ENCODE results near the gene RNF112.
A peak's percentile ranks its signal among the peaks of the same experiment; 100 is the strongest.

RNF112 gene

DNA sequence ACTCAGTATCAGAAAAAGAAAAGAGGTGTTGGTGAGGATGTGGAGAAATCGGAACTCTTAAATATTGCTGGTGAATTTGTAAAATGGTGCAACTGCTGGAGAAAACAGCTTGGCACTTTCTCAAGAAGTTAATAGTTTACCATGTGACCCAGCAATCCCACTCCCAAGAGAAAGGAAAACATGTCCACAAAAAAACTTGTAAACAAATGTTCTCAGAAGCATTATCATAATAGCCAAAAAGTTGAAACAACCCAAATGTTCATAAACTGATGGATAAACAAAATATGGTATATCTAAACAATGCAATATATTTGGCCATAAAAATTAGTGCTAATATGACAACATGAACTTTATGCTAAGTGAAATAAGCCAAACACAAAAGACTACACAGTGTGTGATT lies 35.3 kb upstream of the RNF112 start:
- DNase-seq (ENCODE audit: low spot score) = no peak

DNA sequence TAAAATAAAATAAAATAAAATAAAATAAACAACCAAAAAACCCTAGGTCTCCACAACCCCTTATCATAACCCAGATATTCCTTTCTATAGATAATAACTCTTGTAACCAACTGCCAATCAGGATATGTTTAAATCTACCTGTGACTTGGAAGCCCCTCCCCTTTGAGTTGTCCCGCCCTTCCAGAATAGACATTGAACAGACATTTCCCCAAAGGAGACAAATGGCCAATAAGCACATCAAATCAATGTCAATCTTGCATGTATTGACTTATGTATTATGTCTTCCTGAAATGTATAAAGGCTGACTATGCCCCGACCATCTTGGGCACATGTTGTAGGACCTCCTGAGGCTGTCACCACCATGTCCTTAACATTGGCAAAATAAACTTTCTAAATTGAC lies 34.2 kb upstream of the RNF112 start:
- no peak for DNase-seq (ENCODE audit: low spot score)

DNA sequence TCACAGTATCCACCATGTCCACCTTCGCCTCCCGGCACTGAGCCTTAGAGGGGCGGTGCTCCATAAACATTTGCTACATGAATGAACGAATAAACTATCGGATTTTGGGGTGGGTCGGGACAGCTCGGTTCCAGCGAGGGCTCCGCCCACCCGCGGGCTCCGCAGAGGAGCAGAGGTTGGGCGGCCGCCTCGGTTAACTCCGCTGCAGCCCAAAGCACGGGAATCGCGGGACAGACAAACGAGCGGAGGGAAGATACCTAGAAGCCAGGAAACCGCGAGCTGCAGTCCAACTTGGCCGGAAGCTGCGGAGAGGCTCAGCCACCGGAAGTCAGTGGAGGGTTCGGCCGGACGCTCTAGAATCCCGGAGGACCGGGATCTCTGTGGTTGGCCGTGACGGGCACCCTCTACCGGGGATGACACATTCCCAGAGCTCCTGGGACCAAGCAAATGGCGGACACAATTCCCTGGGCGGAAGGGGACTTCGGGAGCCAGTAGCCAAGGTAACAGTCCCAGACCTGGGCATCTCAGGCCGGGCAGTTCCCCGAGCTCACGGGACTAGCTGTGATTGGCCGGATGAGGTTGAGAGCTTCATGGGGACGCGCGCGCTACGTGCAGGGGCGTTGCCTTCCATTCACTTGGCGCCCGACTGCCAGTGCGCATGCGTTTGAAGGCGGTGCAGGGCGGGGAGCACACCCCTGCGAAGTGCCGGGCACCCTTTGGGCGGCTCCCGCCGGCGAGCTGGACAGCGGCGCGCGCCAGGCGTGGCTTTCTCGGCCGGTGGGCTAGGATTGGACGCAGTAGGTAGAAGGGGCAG lies 33.2 kb upstream of the RNF112 start:
- DNase-seq (ENCODE audit: low spot score) = peak; percentile 99

DNA sequence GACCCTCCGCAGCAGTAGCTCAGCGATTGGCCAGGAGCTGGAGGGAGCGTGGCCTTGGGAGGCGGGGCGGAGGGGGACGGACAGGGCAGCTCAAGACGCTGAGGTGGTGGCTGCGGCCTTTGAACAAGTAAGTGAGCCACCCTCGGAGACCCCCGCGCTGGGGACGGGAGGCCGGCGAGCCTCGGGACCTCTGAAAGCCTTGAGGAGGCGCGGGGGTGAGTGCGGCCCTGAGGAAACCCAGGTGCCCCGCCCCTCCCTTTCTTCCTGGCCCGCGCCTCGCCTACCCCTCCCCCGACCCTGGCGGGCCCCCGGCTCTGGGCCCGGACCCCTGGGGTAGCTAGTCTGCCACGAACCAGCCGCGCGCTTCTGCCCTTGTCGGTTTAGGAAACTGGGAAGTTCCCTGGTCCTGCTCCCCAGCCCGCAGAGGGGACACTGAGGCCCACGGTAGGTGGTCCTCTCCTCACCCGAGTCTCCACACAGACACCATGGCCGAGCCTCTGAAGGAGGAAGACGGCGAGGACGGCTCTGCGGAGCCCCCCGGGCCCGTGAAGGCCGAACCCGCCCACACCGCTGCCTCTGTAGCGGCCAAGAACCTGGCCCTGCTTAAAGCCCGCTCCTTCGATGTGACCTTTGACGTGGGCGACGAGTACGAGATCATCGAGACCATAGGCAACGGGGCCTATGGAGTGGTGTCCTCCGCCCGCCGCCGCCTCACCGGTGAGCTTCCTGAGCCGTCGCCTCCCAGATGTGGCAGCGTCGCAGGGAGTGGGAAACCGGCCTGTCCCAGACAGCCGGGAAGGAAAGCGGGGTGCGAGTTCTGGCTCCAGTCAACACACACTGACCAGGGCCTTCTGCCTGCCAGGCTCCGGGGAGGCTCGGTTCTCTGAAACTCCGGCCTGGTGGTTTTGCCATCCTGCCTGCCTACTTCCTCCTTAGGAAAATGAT lies 32.3 kb upstream of the RNF112 start, which contains the start of gene MAPK7:
Gene MAPK7 (plus strand): TSS at position 83 of the 945 bp plus-strand sequence. CDS start 403 bp downstream, at position 486.
- no peak for DNase-seq (ENCODE audit: low spot score)

DNA sequence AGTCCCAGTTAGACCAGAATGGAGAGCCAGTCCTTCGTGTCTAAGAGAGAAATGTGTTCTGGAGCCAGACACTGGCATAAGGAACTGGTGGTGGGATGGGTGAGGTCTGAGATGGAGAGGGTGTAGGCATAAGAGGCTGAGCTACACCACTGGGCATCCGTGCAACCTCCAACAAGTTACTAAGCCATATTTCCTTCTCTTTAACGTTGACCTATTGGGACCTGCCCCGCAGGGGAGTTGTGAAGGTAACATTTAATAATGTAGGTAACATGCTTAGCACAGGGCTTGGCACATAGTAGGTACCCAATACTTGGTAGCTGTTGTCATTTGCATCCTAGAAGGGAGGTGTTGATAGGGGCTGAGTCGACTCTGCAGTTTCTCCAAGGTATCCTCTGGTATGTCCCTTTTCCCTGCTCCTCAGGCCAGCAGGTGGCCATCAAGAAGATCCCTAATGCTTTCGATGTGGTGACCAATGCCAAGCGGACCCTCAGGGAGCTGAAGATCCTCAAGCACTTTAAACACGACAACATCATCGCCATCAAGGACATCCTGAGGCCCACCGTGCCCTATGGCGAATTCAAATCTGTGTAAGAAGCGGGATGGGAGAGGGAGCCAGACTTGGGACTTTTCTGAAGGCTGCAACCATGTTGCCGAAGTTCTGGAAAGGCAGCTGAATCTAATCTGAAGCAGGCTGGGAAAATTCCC lies 31.5 kb upstream of the RNF112 start:
- DNase-seq (ENCODE audit: low spot score) = no peak

DNA sequence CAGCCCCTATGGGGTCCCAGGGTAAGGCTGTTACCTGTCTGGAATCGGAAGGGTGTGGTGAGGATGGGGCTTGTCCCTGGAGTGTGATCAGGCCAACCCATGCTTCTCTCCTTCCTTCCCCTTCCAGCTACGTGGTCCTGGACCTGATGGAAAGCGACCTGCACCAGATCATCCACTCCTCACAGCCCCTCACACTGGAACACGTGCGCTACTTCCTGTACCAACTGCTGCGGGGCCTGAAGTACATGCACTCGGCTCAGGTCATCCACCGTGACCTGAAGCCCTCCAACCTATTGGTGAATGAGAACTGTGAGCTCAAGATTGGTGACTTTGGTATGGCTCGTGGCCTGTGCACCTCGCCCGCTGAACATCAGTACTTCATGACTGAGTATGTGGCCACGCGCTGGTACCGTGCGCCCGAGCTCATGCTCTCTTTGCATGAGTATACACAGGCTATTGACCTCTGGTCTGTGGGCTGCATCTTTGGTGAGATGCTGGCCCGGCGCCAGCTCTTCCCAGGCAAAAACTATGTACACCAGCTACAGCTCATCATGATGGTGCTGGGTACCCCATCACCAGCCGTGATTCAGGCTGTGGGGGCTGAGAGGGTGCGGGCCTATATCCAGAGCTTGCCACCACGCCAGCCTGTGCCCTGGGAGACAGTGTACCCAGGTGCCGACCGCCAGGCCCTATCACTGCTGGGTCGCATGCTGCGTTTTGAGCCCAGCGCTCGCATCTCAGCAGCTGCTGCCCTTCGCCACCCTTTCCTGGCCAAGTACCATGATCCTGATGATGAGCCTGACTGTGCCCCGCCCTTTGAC lies 30.3 kb upstream of the RNF112 start:
- DNase-seq (ENCODE audit: low spot score) = no peak

DNA sequence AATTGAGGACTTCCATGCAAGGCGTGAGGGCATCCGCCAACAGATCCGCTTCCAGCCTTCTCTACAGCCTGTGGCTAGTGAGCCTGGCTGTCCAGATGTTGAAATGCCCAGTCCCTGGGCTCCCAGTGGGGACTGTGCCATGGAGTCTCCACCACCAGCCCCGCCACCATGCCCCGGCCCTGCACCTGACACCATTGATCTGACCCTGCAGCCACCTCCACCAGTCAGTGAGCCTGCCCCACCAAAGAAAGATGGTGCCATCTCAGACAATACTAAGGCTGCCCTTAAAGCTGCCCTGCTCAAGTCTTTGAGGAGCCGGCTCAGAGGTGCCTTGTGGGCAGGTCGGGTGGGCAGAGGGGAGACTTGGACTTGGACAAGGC lies 29.7 kb upstream of the RNF112 start:
- DNase-seq (ENCODE audit: low spot score) = no peak

DNA sequence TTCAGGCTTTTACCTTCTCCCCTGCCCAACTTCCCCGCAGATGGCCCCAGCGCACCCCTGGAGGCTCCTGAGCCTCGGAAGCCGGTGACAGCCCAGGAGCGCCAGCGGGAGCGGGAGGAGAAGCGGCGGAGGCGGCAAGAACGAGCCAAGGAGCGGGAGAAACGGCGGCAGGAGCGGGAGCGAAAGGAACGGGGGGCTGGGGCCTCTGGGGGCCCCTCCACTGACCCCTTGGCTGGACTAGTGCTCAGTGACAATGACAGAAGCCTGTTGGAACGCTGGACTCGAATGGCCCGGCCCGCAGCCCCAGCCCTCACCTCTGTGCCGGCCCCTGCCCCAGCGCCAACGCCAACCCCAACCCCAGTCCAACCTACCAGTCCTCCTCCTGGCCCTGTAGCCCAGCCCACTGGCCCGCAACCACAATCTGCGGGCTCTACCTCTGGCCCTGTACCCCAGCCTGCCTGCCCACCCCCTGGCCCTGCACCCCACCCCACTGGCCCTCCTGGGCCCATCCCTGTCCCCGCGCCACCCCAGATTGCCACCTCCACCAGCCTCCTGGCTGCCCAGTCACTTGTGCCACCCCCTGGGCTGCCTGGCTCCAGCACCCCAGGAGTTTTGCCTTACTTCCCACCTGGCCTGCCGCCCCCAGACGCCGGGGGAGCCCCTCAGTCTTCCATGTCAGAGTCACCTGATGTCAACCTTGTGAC lies 29.1 kb upstream of the RNF112 start:
- DNase-seq (ENCODE audit: low spot score) = no peak

DNA sequence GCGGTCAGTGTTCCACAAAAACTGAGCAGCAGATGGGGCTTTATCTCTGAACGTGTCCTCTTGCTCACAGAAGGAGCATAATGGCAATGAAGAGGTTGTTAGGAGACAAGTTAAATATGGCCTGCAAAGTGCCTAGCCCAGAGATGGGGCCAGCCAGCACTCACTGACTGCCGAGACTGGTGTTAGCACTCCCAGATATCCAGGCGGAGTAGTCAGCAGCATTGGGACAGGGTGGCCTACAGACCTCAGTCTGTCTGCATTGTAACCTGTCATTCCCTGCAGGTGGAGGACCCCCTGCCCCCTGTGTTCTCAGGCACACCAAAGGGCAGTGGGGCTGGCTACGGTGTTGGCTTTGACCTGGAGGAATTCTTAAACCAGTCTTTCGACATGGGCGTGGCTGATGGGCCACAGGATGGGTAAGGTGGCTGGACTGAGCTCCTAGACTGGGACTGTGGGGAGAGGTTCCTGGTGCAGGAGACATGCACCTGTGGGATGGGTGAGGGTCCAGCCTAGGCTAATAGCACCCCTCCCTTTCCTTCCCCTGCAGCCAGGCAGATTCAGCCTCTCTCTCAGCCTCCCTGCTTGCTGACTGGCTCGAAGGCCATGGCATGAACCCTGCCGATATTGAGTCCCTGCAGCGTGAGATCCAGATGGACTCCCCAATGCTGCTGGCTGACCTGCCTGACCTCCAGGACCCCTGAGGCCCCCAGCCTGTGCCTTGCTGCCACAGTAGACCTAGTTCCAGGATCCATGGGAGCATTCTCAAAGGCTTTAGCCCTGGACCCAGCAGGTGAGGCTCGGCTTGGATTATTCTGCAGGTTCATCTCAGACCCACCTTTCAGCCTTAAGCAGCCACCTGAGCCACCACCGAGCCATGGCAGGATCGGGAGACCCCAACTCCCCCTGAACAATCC lies 28.2 kb upstream of the RNF112 start:
- no peak for DNase-seq (ENCODE audit: low spot score)

DNA sequence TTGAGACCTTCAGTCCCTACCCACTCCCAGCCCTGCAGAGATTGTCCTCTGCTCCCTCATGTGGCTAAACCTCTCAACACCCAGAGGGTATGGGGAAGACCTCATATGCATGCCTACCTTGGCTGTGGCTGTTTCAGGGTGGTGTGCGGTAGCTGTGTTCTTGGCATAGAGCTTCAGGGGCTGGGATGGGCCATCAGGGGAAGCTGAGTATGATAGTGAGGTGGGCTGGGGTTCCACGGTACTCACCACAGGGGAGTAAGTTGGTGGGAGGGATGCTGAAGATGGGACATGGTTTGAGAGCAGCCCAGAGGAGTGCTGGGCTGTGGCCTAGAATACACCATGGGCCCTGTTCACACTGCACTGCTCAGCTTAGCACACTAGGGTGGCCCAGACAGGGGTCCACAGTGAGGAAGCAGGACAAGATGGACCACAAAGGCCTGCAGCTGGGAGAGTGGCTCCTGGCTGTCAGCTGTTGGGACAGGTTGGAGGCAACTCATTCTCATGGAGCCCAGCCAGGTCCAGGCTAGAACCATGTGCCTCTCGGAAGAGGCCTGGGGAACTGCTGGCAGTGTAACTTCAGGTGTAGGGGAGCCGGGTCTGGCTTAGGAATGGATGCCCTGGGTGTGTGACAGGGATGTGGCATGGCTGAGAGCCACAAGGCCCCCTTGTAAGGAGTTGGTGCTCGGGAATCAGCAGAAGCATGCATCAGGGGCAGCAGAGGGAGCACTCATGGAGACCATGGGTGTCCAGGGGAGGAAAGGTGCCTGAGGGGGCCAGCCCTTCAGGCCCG lies 27.2 kb upstream of the RNF112 start:
- no peak for DNase-seq (ENCODE audit: low spot score)

DNA sequence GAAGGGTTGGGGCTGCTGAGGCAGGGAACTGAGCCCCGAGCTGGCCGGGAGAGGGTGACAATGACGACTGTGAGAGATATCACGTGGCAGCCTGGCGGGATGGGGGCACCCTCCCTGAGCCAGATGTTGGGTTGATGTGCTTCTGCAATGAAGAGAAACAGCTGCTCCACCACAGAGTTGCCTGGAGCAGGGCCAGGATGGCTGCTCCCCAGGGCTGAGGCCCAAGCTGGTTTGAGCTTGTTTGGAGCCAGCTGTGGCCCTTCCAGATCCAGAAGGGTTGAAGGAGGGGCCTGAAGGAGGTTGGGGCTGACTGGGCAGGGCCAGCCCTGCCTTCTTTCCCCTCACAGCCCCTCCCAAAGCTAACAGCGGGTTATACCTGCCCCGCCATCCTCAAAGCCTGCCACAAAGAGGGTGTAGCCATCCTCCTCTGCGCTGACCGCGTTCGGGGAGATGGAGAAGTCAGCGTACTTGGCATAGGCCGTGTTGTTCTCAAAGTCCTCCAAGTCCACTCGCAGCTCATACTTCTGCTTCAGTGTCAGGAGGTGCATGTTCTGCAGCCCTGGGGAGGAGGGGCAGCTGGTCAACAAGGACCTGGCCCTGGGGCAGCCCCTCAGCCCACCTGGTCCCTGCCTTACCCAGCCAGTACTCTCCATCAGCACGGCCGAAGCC lies 26.2 kb upstream of the RNF112 start:
- peak; percentile 88 for DNase-seq (ENCODE audit: low spot score)

DNA sequence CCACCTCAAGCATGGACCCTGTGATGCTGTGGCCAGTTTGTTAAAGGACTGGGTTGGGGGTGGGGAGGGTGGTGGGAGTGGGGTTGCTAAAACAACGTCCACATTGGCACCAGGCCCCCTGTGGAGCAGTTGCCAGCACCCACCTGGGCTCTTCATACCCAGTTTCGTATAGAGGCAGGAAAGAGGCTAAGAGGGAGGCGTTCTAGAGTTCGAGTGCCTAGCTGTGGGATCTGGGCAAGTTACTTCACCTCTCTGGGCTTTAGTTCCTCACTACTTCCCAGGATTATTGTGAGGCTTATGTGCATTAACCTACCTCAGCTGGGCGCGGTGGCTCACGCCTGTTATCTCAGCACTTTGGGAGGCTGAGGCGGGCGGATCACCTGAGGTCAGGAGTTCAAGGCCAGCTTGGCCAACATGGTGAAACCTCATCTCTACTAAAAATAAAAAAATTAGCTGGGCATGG lies 25.5 kb upstream of the RNF112 start:
- DNase-seq (ENCODE audit: low spot score) = no peak

DNA sequence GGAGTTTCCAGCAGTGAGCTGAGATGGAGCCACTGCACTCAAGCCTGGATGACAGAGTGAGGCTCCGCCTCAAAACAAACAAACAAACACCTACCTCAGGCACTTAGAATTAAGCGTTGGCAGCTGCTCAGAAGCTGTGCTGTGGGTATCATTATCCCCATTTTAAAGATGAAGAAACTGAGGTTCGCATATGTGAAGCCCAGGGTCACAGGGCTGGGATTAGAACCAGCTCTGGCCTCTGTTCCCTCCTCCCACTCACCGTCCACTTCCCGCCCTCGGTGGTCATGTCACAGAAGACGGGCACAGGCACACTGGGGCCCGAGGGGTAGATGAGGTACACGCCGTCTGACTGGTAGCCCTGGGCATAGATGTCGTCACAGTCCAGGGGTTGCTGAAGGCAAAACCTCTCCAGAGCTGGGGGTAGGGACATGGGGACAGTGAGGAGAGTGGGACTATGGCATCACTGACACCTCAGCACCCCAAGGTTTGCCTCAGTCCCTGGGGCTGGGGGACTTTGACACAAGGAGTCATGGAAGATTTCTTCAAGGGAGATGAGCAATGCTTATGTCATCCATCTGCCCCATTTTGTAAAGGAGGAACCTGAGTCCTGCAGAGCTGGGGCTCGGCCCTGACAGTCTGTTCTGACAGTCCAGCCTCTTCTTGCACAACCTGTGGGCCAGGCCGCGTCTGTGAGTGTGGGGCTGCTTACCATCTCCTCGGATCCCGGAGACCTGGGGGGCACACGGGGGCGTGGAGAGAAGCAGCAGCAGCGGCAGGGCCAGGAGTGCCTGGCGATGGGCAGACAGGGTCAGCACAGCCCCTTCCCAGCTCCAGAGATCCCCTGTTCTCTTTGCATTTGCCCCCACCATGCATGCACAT lies 24.7 kb upstream of the RNF112 start:
- no peak for DNase-seq (ENCODE audit: low spot score)

DNA sequence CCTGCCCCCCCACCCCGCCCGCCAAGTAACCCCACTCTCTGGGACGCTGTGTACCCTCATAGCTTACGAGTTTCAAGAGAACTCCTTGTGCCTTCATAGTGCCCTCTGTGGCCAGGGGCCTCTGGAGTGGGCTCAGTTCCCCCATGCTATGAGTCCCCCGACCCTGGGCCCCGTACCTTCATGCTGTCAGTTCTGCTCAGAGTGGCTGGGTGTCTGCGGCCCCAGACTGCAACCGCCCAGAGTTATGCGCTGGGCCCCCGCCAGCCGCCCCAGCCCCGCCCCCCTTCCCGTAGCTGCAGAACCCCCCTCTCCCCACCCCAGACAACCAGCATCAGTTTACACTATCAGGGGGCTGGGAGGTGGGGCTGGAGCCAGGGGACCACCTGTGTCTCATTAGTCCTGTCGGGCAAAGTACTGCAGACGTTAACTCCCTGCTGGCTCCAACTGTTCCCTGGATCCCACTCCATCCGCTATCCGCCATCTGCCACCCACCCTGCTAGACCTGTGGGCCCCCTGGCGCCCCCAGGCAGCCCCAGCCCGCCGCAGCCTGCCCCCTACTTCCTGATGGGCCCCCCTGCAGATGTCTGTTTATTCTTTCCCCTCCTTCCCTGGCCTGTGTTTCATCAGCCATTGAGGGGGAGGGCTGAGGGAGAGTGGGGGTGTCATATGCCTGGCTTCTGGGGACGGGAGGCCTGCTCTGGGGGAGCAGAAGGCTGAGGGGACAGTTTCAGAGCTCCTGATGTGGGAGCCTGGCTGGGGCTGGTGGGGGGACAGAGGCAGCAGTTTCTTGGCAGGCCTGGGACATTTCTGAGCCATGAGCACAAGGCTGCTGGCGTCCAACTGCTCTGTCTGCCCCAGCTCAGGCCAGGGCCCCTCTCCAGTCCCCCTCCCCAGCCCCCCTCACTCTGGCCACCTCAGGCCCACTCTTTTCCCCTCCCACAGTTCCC lies 23.8 kb upstream of the RNF112 start, which contains the start of gene MFAP4:
Gene MFAP4 (minus strand): TSS at position 217 of the 947 bp plus-strand sequence. CDS start 35 bp downstream, at position 182.
- DNase-seq (ENCODE audit: low spot score) = peak; percentile 67

DNA sequence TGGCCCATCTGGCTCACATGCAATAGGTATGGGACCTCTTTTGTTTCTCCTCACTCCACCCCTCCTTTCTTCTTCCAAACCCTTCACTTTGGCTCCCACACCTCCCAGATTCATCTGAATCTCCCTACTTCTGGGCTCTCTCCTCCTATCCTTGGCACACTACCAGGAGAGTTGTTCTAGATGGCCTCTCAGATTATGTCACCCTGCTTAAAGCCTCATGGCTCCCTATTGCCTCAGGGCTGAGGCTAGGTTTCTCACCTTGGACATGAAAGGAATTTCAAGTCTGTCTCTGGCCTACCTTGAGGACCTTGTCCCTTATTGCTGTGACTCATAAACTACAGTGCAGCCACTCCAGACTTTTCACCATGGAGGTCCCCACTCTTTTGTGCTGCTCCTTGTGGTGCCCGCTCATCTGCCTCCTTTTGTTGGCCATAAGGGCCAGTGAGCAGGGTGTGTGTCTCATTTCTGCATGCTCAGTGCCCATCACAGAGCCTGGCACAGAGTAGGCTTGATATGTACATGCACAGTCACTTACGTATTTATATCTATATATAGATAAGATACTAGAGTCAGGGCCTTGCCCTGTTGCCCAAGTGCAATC lies 23.0 kb upstream of the RNF112 start:
- DNase-seq (ENCODE audit: low spot score) = no peak

Measured in Ammon's horn (tissue), 1 donor.